H9 (cell line): Measurements from ENCODE around the gene C19orf73. TPM values are rescaled to one million over a fixed set of nuclear protein-coding genes. Genes with fewer than 3 reads are reported as not detected.
A peak's percentile ranks its signal among the peaks of the same experiment; 100 is the strongest.

Experiments used
- DNase-seq: peaks from one replicate; pipeline ENCODE4 v3.0.0-alpha.2; 2017
- H2AFZ ChIP-seq: one replicate; pipeline ENCODE4 v1.6.1; 2013; ENCODE audit warnings: mild to moderate bottlenecking, low read length, control low read depth, moderate library complexity
- H2AK5ac ChIP-seq: 2 replicates; pipeline ENCODE4 v1.6.1; 2013; ENCODE audit warnings: low read length, control low read depth, mixed read lengths; ENCODE audit not compliant: insufficient read length
- H2BK120ac ChIP-seq: one replicate; pipeline ENCODE4 v1.6.1; 2013; ENCODE audit warnings: low read depth, mild to moderate bottlenecking, low read length, control low read depth, inconsistent platforms; ENCODE audit not compliant: poor library complexity, severe bottlenecking
- H2BK12ac ChIP-seq: 2 replicates; pipeline ENCODE4 v1.6.1; 2013; ENCODE audit warnings: low read length, control low read depth, mixed read lengths, low read depth; ENCODE audit not compliant: insufficient read length
- H2BK15ac ChIP-seq: 2 replicates; pipeline ENCODE4 v1.6.1; 2013; ENCODE audit warnings: low read depth, low read length, control low read depth
- H2BK20ac ChIP-seq: one replicate; pipeline ENCODE4 v1.6.1; 2013; ENCODE audit warnings: low read depth, mild to moderate bottlenecking, low read length, control low read depth, inconsistent platforms; ENCODE audit not compliant: poor library complexity, severe bottlenecking
- H2BK5ac ChIP-seq: 2 replicates; pipeline ENCODE4 v1.6.1; 2013; ENCODE audit warnings: low read length, control low read depth, mixed read lengths; ENCODE audit not compliant: insufficient read length
- H3K14ac ChIP-seq: 2 replicates; pipeline ENCODE4 v1.6.1; 2013; ENCODE audit warnings: low read length, control low read depth; ENCODE audit not compliant: insufficient read depth
- H3K18ac ChIP-seq: 2 replicates; pipeline ENCODE4 v1.6.1; 2013; ENCODE audit warnings: low read depth, mild to moderate bottlenecking, mixed read lengths, low read length, control low read depth; ENCODE audit not compliant: insufficient read length
- H3K23ac ChIP-seq: 2 replicates; pipeline ENCODE4 v1.6.1; 2013; ENCODE audit warnings: low read length, control low read depth, mixed read lengths, low read depth; ENCODE audit not compliant: insufficient read length
- H3K23me2 ChIP-seq: 2 replicates; pipeline ENCODE4 v1.6.1; 2013; ENCODE audit warnings: low read depth, mild to moderate bottlenecking, mixed read lengths, low read length, control low read depth; ENCODE audit not compliant: insufficient read length, poor library complexity, severe bottlenecking
- H3K27ac ChIP-seq: 2 replicates; pipeline ENCODE4 v1.5.1; 2013; ENCODE audit warnings: low read length, control low read depth, mixed read lengths, low read depth; ENCODE audit not compliant: insufficient read length
- H3K27me3 ChIP-seq: 2 replicates; pipeline ENCODE4 v1.6.1; 2013; ENCODE audit warnings: low read length, control low read depth, inconsistent platforms; ENCODE audit not compliant: insufficient read depth
- H3K4ac ChIP-seq: 2 replicates; pipeline ENCODE4 v1.6.1; 2013; ENCODE audit warnings: low read depth, mild to moderate bottlenecking, control low read depth, inconsistent platforms, low read length, moderate library complexity
- H3K4me1 ChIP-seq: 2 replicates; pipeline ENCODE4 v1.6.1; 2013; ENCODE audit warnings: low read length, control low read depth, inconsistent platforms; ENCODE audit not compliant: insufficient read depth
- H3K4me2 ChIP-seq: 2 replicates; pipeline ENCODE4 v1.6.1; 2013; ENCODE audit warnings: low read length, control low read depth, mixed read lengths; ENCODE audit not compliant: insufficient read length, insufficient read depth
- H3K56ac ChIP-seq: 2 replicates; pipeline ENCODE4 v1.6.1; 2013; ENCODE audit warnings: low read depth, mild to moderate bottlenecking, mixed read lengths, low read length, control low read depth; ENCODE audit not compliant: insufficient read length
- H3K79me1 ChIP-seq: 2 replicates; pipeline ENCODE4 v1.6.1; 2013; ENCODE audit warnings: low read depth, mild to moderate bottlenecking, moderate library complexity, low read length, control low read depth, inconsistent platforms; ENCODE audit not compliant: insufficient read depth, poor library complexity, severe bottlenecking
- H3K79me2 ChIP-seq: 2 replicates; pipeline ENCODE4 v1.6.1; 2013; ENCODE audit warnings: low read length, control low read depth, inconsistent platforms; ENCODE audit not compliant: insufficient read depth
- H3K9ac ChIP-seq: 2 replicates; pipeline ENCODE4 v1.6.1; 2013; ENCODE audit warnings: low read length, control low read depth, mixed read lengths; ENCODE audit not compliant: insufficient read length; ENCODE audit errors: extremely low read depth
- H3K9me3 ChIP-seq: one replicate; pipeline ENCODE4 v1.6.1; 2013; ENCODE audit warnings: low read depth, low read length, inconsistent platforms; ENCODE audit not compliant: control insufficient read depth
- H3T11ph ChIP-seq: one replicate; pipeline ENCODE4 v1.6.1; 2013; ENCODE audit warnings: mild to moderate bottlenecking, low read length, control low read depth, inconsistent platforms
- H4K20me1 ChIP-seq: one replicate; pipeline ENCODE4 v1.6.1; 2013; ENCODE audit not compliant: control insufficient read depth, insufficient read length, insufficient read depth
- H4K5ac ChIP-seq: 2 replicates; pipeline ENCODE4 v1.6.1; 2013; ENCODE audit warnings: low read depth, mild to moderate bottlenecking, mixed read lengths, low read length, control low read depth; ENCODE audit not compliant: insufficient read length
- H4K8ac ChIP-seq: replicated peaks from 2 replicates; pipeline ENCODE4 v1.6.1; 2013; ENCODE audit warnings: low read length, control low read depth, mixed read lengths, low read depth; ENCODE audit not compliant: insufficient read length
- H4K91ac ChIP-seq: 2 replicates; pipeline ENCODE4 v1.6.1; 2013; ENCODE audit warnings: low read depth, mild to moderate bottlenecking, moderate library complexity, mixed read lengths, low read length, control low read depth; ENCODE audit not compliant: insufficient read length
- H3K27ac Mint-ChIP-seq, 3 experiments: 2 replicates in 2 of 3; 3 replicates in 1 of 3; pipeline ENCODE4 v1.8.0; 2020 to 2021; ENCODE audit warnings: mixed read lengths in 3 of 3, mild to moderate bottlenecking in 1 of 3, moderate library complexity in 1 of 3
- H3K27me3 Mint-ChIP-seq: 2 replicates; pipeline ENCODE4 v1.8.0; 2021; ENCODE audit warnings: low read depth, mild to moderate bottlenecking, moderate library complexity, mixed read lengths
- H3K36me3 Mint-ChIP-seq, 3 experiments: 2 replicates in 2 of 3; 3 replicates in 1 of 3; pipeline ENCODE4 v1.8.0; 2020 to 2021; ENCODE audit warnings: low read depth in 3 of 3, mixed read lengths in 3 of 3; ENCODE audit not compliant: insufficient read depth in 1 of 3
- H3K4me1 Mint-ChIP-seq, 2 experiments: 2 replicates each; pipeline ENCODE4 v1.8.0; 2020; ENCODE audit warnings: mixed read lengths in 2 of 2
- H3K4me3 Mint-ChIP-seq, 2 experiments: 2 replicates in 1 of 2; 3 replicates in 1 of 2; pipeline ENCODE4 v1.8.0; 2020 to 2021; ENCODE audit warnings: mild to moderate bottlenecking in 2 of 2, mixed read lengths in 2 of 2, moderate library complexity in 1 of 2
- H3K9me3 Mint-ChIP-seq, 2 experiments: 2 replicates in 1 of 2; 3 replicates in 1 of 2; pipeline ENCODE4 v1.8.0; 2020; ENCODE audit warnings: mild to moderate bottlenecking in 2 of 2, mixed read lengths in 2 of 2, moderate library complexity in 1 of 2
- WGBS: extraction: QIAGEN DNeasy Blood & Tissue Kit; methylation state at CpG from one replicate; pipeline ENCODE4 v1.1.7; 2013; ENCODE audit warnings: missing lambda C conversion rate, low lambda C conversion rate, mixed read lengths; ENCODE audit not compliant: insufficient read length; ENCODE audit errors: extremely low coverage; 5-methylcytosine and 5-hydroxymethylcytosine counted together
- total RNA-seq: library from RNA; stranded (reverse); gene quantifications from 2 replicates; pipeline ENCODE4 v1.2.1, GENCODE V29; 2021
- TF ChIP-seq, protein P1 (sequence below): fragments of 200-600 bp; sonication (generic); conservative IDR thresholded peaks from 3 replicates; pipeline ENCODE4 v1.8.0; 2021; ENCODE audit warnings: antibody characterized with exemption, mild to moderate bottlenecking

The C19orf73 gene
- total RNA-seq, 1 experiment from 2014 or later: 1.1 TPM

DNA sequence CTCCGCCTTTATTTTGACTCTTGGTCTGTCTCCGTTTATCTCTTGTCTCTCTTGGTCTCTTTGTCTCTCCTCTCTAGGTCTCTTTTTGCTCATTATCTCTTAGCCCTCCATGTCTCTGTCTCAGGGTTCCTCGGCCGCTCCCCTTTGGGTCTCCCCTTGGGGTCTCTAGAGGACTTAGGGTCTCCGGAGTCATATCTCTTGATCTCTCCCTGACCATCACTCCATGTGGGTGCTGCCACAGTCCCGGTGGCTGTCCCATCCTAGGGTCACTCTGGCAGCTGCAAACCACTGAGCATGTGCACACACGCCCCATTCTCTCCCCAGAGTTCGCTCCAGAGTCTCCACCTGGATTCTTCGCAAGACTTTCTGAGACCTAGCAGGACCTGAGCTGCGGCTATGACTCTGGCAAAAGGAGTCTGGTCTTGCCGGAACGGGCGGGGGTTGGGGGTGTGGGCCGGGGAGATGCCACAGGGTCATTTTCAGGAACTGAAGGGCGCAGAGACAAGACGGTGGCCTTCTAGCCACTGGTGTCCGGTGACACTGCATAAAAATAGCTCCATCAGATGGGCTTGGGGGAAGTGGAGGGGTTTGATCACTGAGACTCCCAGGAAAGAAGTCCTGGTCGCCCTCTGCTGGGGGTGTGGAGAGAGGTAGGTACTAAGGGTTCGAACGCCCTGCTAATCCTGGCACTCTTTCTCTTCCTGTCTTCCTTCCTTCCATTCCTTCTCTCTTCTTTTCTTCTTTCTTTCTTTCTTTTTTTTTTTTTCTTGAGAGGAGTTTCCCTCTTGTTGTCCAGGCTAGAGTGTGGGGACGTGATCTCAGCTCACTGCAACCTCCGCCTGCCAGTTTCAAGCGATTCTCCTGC, 45.2 kb downstream of the C19orf73 start:
- TF ChIP-seq, protein P1, sequence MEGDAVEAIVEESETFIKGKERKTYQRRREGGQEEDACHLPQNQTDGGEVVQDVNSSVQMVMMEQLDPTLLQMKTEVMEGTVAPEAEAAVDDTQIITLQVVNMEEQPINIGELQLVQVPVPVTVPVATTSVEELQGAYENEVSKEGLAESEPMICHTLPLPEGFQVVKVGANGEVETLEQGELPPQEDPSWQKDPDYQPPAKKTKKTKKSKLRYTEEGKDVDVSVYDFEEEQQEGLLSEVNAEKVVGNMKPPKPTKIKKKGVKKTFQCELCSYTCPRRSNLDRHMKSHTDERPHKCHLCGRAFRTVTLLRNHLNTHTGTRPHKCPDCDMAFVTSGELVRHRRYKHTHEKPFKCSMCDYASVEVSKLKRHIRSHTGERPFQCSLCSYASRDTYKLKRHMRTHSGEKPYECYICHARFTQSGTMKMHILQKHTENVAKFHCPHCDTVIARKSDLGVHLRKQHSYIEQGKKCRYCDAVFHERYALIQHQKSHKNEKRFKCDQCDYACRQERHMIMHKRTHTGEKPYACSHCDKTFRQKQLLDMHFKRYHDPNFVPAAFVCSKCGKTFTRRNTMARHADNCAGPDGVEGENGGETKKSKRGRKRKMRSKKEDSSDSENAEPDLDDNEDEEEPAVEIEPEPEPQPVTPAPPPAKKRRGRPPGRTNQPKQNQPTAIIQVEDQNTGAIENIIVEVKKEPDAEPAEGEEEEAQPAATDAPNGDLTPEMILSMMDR: peak; percentile 60
- DNase-seq: peak; percentile 71
- Histone ChIP-seq H2BK20ac (no peak overlapping the region), H4K91ac (no peak overlapping the region), H4K8ac (no peak overlapping the region), H2AK5ac (no peak overlapping the region), H3K23ac (no peak overlapping the region), H3K9ac (no peak overlapping the region), H3K4me1 (no peaks in the 10 kb centered on the region), H3K56ac (no peak overlapping the region), H3K27me3 (peaks cover 36% of the 10 kb centered on the region), H2BK12ac (no peak overlapping the region), H3K14ac (no peak overlapping the region), H2BK5ac (no peak overlapping the region), H3K9me3 (no peaks in the 10 kb centered on the region), H4K20me1 (no peaks in the 10 kb centered on the region), H3K18ac (no peak overlapping the region), H3K23me2 (no peaks in the 10 kb centered on the region), H3K4me2 (no peak overlapping the region), H2BK120ac (no peak overlapping the region), H3K79me1 (no peaks in the 10 kb centered on the region), H3K4ac (no peak overlapping the region), H3K79me2 (no peaks in the 10 kb centered on the region), H2BK15ac (no peak overlapping the region), H3T11ph (no peak overlapping the region), H2AFZ (no peak overlapping the region), H4K5ac (no peak overlapping the region), H3K27ac (no peak overlapping the region)
- Mint-ChIP-seq H3K4me3 (peak overlapping the region; percentile 38 to 77; a peak in 4 of 5 replicates), H3K9me3 (peaks cover 9 to 11% of the 10 kb centered on the region in 2 experiments; a peak in 4 of 5 replicates), H3K4me1 (peaks cover 4 to 20% of the 10 kb centered on the region in 2 experiments; a peak in 3 of 4 replicates), H3K27me3 (peaks cover 74% of the 10 kb centered on the region), H3K27ac (no peak overlapping the region), H3K36me3 (peaks cover 0 to 1% (median 0%) of the 10 kb centered on the region in 3 experiments; a peak in 1 of 7 replicates)
- WGBS: no CpG with 5 or more reads among the region's 23 CpGs
